ENCODE measurements around the gene SMARCA2.

Gene SMARCA2

DNA sequence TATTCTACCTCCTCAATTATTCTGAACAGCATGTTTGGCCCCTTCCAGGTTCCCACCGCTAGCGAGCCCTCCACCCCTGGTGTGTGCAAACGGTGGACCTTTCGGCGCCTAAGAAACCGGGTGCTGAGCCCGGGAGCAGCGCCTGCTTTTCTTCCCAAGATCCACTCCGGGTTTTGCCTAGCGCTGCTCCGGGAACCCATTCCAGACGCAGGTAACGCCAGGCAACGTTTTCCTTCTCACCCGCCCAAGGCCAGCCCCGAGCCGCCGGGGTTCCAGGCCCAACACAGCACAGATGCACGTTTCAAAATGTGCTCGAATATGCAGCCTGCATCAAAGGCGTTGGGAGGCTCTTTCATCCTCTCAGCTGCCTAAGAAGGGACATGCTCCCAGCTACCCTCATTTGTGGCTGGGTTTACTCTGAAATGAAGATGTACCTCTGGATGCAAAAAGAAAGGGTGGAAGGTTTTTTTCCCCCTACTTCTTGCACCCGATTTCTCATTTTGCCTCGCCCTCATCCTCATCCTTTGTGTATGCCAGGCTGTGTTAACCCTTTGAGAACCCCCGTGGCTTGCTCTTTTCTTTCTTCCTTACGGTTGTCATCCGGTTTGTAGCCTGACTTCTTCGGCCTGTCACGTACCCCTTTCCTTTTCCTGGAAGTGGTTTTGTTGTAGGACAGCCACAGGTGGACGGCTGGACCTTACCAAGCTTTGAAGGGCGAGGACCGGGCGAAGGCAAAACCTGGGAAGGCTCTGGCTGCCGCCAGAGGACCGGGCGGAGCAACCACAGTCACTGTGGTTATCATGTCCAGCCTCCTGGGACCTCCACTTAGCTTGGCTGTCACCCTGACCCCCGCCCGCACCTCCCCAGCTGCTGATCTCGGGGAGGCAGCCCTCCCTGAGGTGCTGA is 226.9 kb downstream of the SMARCA2 start:
- H3F3A ChIP-seq (ENCODE audit: insufficient read depth, low read length), result no peaks in the 10 kb centered on the region
- peak overlapping the region; percentile 70 for H3K4me3 ChIP-seq (ENCODE audit: low read length)
- H3K79me2 ChIP-seq (ENCODE audit: low read length), result no peaks in the 10 kb centered on the region
- peak overlapping the region; percentile 79 for H2AFZ ChIP-seq (ENCODE audit: low read length)
- peak overlapping the region; percentile 84 for H3K4me2 ChIP-seq (ENCODE audit: low read depth, low read length)
- H3K27me3 ChIP-seq (replicated peaks; ENCODE audit: insufficient read depth, low read length), result no peaks in the 10 kb centered on the region
- TF ChIP-seq CTCF (IDR thresholded peaks at IDR 0.05; ENCODE audit: low read length) (no peak), EZH2 (optimal IDR thresholded peaks at IDR 0.05; ENCODE audit: low read depth, low read length) (no peak), EZH2phosphoT487 (IDR thresholded peaks at IDR 0.05; ENCODE audit: low read length) (no peak)
- no peaks in the 10 kb centered on the region for H3K9me2 ChIP-seq (replicated peaks; ENCODE audit: insufficient read depth, low read length)
- peaks cover 6% of the 10 kb centered on the region; the same call in 1 of the 2 replicates for H3K4me1 ChIP-seq (ENCODE audit: low read length)
- H3K36me3 ChIP-seq (replicated peaks; ENCODE audit: insufficient read depth, low read length), result no peaks in the 10 kb centered on the region
- H3K27ac ChIP-seq (ENCODE audit: low read length), result peak overlapping the region; percentile 65
- peak overlapping the region; percentile 53 for H3K9ac ChIP-seq (ENCODE audit: low read length)
- DNase-seq, result peak; percentile 84
- no peaks in the 10 kb centered on the region for H4K20me1 ChIP-seq (ENCODE audit: insufficient read depth, low read length)
- H3K9me3 ChIP-seq (replicated peaks; ENCODE audit: insufficient read depth, low read length), result no peaks in the 10 kb centered on the region

DNA sequence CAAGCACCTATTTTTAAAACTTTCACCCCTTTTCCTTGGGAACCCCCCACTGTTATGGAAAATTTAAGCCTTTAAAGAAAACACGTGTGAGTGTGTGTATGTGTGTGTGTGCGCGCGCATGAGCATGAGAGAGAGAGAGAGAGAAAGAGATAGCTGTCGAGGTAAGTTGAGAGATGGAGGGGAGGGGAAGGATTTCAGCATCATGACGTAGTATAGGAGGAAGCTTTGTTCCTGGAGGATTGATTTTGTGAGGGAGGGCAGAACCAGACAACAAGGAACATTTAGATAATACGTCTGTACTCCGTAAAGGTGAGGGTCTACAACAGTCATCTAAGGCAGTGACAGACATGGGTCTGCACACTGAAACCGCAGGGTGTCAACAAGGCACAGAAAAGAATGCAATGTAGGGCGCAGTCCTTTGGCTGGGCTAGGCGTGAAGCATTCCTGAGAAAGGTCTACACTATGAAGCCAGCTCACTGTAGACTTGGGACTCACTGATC is 227.7 kb downstream of the SMARCA2 start:
- TF ChIP-seq CTCF (IDR thresholded peaks at IDR 0.05; ENCODE audit: low read length) (no peak), EZH2 (optimal IDR thresholded peaks at IDR 0.05; ENCODE audit: low read depth, low read length) (no peak), EZH2phosphoT487 (IDR thresholded peaks at IDR 0.05; ENCODE audit: low read length) (no peak)
- Histone ChIP-seq H3K4me2 (ENCODE audit: low read depth, low read length) (peak overlapping the region; percentile 84), H3K36me3 (replicated peaks; ENCODE audit: insufficient read depth, low read length) (no peaks in the 10 kb centered on the region), H3K27ac (ENCODE audit: low read length) (peak overlapping the region; percentile 65; the same call in 1 of the 2 replicates), H3K9me3 (replicated peaks; ENCODE audit: insufficient read depth, low read length) (no peaks in the 10 kb centered on the region), H3K4me3 (ENCODE audit: low read length) (peak overlapping the region; percentile 70), H2AFZ (ENCODE audit: low read length) (peak overlapping the region; percentile 78), H3F3A (ENCODE audit: insufficient read depth, low read length) (no peaks in the 10 kb centered on the region), H3K27me3 (replicated peaks; ENCODE audit: insufficient read depth, low read length) (no peaks in the 10 kb centered on the region), H3K9ac (ENCODE audit: low read length) (peak overlapping the region; percentile 53; the same call in 1 of the 2 replicates), H3K79me2 (ENCODE audit: low read length) (no peaks in the 10 kb centered on the region), H4K20me1 (ENCODE audit: insufficient read depth, low read length) (no peaks in the 10 kb centered on the region), H3K4me1 (ENCODE audit: low read length) (peaks cover 6% of the 10 kb centered on the region; the same call in 1 of the 2 replicates), H3K9me2 (replicated peaks; ENCODE audit: insufficient read depth, low read length) (no peaks in the 10 kb centered on the region)
- DNase-seq, result no peak

Data from MM.1S (cell line).